LNCaP clone FGC (cell line): ENCODE data around the gene PATJ.

Source experiments
- DNase-seq: peaks from one replicate; pipeline ENCODE4 v3.0.0-alpha.2; 2011; ENCODE audit warnings: low read depth
- H3K4me3 ChIP-seq: 2 replicates; pipeline ENCODE4 v1.5.1; 2011; ENCODE audit warnings: mild to moderate bottlenecking, low read depth, low read length, control low read depth
- TF ChIP-seq, protein P1 (sequence below): IDR thresholded peaks from 2 replicates; pipeline ENCODE4 v1.5.1; 2012; ENCODE audit warnings: mild to moderate bottlenecking; ENCODE audit not compliant: control insufficient read depth, insufficient read depth; ENCODE audit errors: extremely low read depth

The PATJ gene

DNA sequence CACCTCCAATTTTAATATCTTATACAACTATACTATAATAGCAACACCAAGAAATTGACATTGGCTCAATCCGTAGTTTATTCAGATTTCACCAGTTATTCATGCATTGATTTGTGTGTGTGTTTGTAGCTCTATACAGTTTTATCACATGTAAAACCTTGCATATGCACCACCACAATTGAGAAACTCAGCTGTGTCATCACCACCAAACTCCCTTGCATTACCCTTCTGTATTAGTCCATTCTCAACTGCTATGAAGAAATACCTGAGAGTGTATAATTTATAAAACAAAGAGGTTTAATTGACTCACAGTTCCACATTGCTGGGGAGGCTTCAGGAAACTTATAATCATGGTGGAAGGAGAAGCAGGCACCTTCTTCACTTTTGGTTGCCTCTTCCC, 162.1 kb downstream of the PATJ start:
- no peak overlapping the region for H3K4me3 ChIP-seq
- DNase-seq = no peak
- TF ChIP-seq, protein P1, sequence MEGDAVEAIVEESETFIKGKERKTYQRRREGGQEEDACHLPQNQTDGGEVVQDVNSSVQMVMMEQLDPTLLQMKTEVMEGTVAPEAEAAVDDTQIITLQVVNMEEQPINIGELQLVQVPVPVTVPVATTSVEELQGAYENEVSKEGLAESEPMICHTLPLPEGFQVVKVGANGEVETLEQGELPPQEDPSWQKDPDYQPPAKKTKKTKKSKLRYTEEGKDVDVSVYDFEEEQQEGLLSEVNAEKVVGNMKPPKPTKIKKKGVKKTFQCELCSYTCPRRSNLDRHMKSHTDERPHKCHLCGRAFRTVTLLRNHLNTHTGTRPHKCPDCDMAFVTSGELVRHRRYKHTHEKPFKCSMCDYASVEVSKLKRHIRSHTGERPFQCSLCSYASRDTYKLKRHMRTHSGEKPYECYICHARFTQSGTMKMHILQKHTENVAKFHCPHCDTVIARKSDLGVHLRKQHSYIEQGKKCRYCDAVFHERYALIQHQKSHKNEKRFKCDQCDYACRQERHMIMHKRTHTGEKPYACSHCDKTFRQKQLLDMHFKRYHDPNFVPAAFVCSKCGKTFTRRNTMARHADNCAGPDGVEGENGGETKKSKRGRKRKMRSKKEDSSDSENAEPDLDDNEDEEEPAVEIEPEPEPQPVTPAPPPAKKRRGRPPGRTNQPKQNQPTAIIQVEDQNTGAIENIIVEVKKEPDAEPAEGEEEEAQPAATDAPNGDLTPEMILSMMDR = no peak

DNA sequence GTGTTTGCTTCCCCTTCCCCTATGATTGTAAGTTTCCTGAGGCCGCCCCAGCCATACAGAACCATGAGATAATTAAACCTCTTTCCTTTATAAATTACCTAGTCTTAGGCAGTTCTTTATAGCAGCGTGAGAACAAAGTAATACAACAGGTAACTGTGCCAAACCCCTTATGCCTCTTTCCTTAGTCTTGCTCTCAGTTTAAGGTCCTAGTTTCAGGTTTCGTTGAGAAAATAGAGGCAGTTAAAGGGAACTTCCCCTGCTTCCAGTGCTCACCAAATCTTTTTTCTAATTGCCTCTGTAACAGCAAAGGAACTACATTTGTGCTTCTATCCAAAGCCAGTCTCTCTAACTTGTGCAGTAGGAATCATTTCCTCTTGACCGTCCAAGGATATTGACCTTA, 164.8 kb downstream of the PATJ start:
- no peak overlapping the region for H3K4me3 ChIP-seq
- no peak for DNase-seq
- TF ChIP-seq, protein P1 = no peak

DNA sequence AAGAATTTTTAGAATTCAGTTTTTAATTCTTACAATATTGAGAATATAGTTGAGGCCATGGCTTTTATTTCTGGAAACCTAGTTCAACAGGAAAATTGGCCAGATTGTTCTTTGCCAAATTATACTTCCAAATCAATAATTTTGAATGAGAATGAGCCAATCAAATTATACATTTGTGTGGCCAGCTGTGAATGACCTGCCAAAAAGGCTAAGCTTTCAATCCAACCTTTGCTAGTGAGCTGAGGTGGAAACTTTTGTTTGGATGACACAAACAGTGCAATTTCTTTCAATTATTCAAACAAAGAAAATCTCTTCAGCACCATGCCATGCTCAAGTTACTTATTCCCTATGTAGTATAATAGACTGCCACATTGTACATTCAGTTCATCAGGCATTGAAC, 167.8 kb downstream of the PATJ start:
- TF ChIP-seq, protein P1 = no peak
- DNase-seq = no peak
- no peak overlapping the region for H3K4me3 ChIP-seq

DNA sequence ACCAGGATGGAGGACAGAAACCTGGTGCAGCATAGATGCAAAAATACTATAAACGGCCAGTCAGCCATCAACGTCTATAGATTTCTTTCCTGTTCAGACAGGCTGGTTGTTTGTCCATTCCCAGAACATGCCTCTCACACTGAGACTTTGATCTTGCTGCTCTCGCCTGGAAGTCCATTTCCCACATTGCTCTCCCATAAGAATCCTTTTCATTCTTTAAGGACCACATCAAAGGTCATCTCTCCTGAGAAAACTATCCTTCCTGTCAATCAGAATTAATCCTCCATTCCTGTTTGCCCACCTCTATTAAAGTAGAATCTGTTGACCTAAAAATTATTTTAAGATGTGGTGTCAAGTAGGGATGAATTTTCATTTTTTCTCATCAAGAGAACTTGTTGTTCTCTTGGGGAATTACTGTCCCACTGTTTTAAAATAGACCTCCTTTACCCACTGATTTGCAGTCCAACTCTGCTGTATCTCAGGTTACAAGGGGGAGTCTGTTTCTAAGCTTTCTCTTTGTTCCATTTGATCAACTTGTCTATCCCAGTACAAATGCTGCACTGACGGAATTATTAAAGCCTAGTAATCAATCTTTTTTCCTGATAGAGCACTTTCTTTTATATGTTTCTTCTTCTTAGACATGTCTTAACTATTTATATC, 172.7 kb downstream of the PATJ start:
- DNase-seq = no peak
- TF ChIP-seq, protein P1 = no peak
- H3K4me3 ChIP-seq = no peak overlapping the region

DNA sequence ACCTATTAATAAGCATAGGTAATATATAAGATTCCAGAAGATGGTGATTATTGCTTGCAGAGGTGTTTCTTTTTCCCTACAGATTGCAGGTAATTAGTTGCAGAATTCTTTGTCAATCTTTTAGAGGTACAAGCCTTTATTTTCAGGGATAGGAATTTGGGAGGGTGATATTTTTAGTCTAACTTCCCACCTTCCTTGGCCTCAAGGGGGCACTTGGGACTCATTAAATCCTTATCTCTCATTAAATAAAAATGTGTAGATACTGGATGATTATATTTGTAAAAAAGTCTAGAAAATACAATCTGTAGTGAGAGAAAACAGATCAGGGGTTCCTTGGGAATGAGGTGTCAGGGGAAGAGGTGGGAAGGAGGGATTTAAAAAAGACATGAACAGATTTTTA, 179.2 kb downstream of the PATJ start:
- TF ChIP-seq, protein P1 = peak; percentile 10; the same call in 1 of the 2 replicates

DNA sequence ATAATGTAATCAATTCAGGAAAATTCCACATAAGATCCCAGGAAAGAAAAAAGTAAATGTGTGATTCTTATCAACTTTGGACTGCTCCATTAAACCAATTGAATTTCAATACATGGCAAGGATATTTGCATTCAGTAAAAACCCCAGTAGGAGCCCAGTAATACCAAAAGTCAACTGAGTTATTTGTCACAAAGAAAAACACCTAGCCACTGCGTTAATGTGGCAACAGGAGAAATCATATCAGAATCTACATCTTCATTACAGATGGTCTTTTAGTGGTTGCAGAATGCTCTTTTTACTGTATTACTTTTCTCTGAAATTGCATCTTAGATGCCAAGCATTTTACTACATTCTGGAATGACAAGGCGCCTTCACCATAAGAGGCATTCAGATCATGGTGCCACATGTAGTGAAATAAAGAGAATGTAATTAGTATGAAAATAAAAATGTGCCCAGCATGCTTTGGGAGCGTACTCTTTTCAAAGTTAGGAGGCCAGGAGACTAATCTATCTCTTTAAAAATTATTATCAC, 180.7 kb downstream of the PATJ start:
- H3K4me3 ChIP-seq = no peak overlapping the region
- TF ChIP-seq, protein P1 = no peak
- no peak for DNase-seq

More for the DNA sequence above, 179.2 kb downstream of the PATJ start:
- no peak for DNase-seq
- H3K4me3 ChIP-seq = no peak overlapping the region

DNA sequence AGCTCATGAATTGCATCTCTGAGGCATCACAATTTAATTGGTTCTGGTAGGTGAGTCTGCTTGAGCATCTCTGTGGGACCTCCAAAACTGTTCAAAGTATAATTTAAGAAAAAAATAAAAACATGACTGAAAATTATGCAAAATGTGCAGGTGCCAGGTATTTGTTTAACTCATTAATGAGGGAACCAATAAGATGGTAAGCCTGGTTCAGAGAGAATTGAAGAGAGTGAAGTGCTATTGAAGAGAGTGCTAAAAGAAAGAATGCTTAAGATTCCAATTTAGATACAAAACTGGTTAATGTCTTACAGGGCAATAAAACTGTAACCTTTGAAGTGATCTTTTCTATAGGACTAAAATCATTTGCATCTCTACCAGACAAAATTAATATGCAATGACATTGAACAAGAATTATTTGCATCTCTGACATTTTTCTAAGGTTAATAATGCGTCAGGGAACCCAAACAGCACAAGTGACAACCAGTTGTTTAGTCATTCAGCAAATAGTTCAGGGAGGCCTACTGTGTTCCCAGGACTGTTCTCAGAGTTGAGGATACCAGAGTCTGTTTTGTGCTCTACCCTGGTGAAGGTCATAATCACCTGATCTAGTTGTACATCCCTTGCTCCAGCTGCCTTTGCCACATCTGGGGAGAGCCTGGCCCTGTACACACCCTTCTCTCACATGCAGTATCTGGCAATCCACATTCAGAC, 183.5 kb downstream of the PATJ start:
- DNase-seq = no peak
- H3K4me3 ChIP-seq = no peak overlapping the region
- TF ChIP-seq, protein P1 = no peak
